HG03575 (cell line): ENCODE results near the gene HS2ST1.
A peak's percentile ranks its signal among the peaks of the same experiment; 100 is the strongest.

Experiments used
- ATAC-seq: cut with Tn5 transposase; IDR thresholded peaks from one replicate; pipeline ENCODE4 v1.9.1; 2021; ENCODE audit not compliant: unreplicated experiment, insufficient number of reproducible peaks, low FRiP score; ENCODE audit errors: extremely low read depth

The HS2ST1 gene

DNA sequence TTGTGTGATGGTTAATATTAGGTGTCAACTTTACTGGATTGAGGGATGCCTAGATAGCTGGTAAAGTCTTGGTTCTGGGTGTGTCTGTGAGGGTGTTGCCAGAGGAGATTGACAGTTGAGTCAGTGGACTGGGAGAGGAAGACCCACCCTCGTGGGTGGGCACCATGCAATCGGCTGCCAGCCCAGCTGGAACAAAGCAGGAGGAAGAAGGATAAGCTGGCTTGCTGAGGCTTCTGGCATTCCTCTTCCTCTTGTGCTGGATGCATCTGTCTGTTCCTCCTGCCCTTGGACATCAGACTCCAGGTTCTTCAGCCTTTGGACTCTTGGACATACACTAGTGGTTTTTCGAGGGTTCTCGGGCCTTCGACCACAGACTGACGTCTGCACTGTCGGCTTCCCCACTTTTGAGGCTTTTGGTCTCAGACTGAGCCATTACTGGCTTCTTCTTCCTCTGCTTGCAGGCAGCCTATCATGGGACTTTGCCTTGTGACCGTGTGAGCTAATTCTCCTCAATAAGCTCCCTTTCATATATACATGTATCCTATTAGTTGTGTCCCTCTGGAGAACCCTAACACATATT is 230.0 kb downstream of the HS2ST1 start:
- ATAC-seq = no peak

DNA sequence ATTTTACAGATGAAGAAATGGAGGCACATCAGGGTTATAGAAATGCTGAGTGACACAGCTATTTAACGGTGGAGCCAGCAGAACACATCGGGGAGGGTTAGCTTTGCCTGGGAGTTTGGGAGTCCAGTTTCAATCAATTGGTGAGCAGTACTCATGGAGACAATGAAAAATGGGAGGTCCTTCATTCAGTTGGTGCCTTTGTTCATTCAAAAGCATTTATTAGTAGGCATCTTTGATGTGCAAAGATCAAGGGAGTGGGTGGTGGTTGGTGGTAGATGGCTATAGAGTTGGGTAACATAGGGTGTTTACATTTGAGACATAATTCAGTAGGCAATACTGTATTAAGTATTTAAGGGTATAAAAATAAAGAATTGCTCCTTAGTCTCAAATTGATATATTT is 230.5 kb downstream of the HS2ST1 start:
- no peak for ATAC-seq

DNA sequence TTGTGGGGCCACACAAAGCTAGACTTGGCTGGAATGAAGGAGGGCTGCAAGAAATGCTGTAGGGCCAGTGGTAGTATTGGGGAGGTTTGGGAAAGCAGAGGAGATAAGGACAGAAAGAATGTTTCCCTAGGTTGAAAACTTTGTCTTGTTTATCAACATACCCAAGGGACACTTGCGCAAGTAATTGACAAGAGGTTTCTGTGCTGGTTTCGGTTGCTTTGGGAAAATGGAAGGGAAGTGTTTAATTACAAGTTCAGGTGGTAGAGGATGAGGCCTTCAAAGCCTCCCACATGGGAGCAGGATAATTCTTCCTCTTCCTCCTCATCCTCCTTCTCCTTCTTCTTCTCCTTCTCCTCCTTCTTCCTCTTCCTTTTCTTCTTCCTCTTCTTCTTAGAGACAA is 232.1 kb downstream of the HS2ST1 start:
- ATAC-seq = no peak

DNA sequence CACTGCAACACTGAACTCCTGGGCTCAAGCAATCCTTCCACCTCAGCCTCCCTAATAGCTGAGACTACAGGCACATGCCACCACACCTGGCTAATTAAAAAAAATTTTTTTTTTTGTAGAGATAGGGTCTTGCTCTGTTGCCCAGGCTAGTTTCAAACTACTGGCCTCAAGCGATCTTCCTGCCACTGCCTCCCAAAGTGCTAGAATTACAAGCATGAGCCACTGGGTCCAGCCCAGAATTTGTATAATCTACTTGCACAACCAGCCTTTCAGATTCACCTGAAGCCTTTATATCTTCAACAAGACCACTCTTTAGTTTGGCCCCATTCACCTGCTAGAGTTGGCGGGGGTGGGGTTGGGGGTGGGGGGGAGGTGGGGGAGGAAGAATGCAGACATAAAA is 232.6 kb downstream of the HS2ST1 start:
- ATAC-seq = no peak

DNA sequence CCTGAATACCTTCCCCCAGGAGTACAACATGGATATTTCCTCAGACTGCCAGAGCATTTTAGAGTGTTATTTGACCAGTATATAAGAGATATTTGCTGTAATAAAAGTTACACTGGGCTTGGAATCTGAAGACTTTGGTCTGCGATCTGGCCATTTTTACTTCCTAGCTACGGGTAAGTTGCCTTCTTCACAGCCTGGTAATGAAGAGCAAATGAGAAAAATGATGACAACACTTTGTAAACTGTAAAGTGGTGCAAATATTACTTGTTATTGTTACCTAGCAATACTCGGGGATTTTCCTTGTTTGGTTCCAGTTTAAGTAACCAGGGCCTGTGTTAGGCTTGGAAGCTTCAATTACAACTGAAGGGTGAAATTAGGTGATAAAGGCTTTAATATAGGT is 233.4 kb downstream of the HS2ST1 start:
- no peak for ATAC-seq

DNA sequence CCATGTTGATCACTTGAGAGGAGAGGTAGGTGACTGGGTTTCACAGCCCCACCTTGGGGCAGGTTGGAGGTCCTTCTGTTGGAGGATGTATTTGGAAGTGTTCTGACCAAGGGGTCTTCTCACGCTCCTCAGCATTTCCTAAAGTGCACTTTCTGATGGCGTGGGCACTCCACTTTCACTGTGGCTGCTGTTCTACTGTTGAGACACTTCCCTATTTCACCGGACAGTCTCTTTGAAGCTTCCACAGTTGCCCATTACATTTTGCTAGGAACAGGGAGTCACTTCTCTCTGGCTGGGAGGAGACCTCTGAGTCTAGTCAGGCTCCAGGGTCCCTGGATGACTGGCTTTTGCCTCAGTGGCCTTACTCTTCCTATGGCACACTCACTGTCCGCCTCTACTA is 234.2 kb downstream of the HS2ST1 start:
- ATAC-seq = no peak

DNA sequence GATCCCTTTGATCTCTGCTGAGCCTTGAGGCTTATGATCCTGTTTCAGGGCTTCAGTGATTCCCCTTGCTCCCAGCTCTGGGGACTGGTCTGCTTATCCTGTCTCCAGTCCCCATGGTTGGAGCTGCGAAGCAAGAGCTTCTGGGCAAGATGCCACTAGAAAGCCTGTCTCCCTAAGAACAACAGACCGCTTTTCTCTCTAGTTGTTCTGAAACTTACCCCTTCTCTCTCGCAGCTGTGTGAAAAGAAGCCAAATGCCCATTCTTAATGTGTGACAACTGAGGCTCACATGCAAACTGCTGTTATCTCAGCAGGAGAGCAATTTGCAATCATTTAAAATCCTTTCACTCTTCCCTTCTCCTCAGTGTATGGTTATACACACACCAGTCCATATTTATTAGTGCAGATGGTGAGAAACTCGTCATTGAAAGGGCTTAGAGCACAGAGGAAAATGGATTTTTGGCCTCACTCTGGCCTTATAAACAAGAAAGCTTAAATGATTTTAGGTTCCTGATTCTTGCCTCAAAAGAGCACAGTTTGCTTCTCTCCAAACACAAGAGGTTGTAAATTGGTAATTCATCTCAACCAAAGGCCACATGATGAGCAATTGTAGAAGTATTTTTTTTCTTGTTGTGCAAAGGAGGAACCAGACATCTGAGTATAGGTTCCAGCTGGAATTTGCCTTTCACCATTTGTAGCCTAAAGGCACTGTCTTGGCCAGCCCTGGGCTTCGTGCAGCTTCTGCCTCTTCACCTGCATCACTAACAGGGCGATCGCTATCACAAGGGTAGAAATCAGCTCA is 235.0 kb downstream of the HS2ST1 start:
- ATAC-seq = no peak

DNA sequence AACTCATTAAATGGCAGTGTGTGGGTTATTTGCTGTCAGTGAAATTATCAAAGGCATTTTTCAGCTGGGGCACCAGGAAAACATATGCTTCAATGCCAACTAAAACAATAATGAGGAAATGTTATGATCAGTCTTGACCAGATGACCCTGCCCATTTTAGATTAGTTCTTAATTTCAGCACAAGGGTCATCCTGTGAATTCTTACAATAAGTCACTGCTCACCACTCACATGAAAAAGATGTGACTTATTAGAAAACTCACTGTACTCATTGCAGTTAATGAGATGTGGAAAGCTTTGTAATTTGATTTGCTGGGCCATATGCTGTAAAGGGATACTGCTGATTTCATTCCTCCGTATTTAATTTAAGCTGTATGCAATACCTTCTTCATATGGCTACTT is 235.7 kb downstream of the HS2ST1 start:
- ATAC-seq = no peak

DNA sequence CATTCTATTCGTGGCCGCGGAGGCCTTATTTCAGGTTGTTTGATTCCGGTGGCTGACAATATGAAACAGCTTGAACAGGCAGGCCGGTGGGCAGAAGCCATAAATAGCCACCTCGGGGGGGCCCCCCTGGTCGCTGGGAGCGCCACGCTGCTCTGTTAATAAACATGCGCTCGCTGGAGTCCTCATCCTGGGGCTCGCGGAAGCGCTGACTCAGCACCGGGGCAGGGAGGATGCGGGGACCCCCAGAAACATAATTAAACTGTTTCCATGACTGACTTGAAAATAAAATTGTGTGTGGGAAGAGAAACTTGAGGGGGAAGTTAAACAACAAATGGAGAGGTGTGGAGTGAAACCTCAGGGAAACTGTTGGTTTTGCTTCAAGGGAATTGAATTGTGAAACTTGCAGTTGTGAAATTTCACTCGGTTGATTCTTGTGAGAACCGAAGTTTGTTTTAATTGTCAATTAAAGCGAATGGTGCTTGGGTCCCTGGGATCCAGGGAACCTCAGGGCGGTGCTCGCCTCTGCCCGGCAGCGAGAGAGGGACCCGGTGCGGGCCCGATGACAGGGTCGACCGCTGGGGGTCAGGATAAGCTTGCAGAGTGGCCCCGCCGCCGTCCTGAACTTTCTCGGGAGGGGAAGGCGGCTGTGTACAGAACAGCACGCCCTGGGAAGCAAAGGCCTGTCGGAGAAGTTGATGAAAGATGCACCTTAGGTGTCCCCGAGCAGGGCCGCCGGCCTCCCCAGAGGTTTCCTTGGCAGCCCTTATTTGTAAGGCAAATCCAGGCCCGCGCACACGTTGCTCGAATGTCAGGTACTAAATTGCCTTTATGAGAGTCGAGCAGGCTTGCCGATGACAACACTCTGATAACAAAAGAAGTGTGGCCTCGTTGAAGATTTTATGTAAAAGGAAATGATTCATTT is 237.3 kb downstream of the HS2ST1 start:
- ATAC-seq = peak; percentile 64

DNA sequence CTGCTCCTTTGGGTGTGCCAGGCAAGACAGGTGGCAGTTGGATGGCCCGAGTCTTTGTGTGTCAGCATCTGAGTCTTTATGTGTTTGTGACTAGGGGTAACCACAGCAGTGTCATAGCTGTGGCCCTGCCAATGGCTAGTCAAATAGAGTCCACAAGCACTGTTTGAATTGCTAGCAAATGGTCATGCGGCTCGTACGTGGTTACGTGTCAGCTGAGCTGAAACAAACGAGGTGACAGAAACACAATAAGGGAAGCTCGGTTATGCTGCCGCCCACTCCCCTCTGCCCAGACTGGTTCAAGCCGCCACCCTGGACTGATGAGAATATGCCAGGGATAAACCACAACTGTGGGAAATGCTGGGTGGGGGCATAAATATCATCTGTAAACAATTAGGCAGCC is 239.9 kb downstream of the HS2ST1 start:
- ATAC-seq = no peak

DNA sequence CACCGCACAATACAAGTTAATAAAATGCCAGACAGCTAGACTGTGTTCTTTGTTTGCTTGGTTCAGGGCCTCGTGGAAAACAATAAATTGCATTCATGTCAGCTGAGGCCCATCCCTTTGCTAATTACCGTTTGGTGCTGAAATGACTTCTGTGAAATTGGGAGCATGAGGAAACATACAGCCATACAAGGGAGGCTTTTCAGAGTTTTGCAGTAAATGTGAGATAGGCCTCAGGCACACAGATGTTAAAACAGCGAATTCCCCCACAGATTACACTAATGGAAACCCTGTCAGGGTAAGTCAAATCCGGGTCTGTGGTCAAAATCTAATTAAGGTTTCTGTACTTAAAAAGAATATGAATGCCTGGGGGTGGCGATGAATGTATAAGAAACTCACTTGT is 240.7 kb downstream of the HS2ST1 start:
- ATAC-seq = no peak

DNA sequence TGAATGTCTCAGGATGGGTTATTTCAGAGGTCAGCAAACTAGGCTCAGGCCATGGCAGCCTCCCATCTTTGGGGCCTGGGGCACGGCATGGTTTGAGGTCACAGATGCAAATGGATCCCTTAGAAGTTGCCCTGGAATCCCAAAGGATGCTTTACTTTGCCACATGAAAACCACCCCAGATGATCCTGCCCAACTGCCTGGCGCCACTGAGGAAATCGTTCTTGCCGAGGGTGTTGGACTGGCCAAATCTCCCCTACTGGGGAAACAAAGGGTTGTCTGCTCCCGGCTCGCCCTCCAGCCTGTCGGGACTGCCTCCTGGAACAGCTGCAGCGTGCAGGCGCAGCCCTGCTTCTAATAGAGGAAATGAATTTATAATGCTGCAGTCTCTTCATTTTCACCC is 241.2 kb downstream of the HS2ST1 start:
- no peak for ATAC-seq

DNA sequence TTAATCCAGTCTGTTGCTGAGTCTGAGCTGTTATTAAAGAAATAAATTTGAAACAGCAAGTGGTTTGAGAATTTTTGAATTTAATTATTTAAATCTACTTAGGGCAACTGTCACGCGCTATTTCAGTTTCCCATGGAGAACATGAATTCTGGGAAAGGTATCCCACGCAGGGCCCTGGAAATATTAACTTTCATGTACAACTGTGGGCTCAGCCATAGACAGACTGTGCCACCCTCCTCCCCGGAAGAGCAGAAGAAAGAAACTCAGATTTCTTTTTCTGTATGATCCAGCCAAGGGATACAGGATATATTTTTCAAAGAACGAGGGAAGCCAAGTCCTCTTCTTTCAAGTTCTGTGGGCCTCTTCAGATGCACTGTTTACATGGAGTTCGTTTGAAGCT is 241.7 kb downstream of the HS2ST1 start:
- no peak for ATAC-seq

DNA sequence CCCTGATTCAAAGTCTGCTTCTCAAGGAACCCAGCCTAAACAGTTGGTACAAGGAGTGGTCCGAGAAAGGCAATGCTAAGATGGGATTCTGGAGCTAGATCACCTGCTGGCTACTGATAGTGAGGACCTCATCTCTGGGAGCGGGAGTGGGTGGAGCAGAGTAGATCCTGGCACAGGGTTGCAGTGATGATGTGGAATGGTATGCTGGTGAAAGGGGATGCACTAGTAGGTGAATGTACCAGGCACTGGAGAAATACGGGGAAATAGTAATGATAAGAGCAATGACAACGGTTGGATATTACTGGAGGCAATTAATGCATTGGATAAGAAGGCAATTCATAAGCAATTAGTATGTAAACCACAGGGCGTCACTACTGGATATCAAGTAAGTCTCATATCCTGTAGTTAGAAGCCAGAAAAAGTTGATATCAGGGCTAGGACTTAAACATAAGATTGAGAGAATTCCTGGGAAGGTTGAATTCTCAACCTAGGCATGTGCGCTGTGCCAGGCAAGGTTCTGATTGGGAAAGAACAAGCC is 245.0 kb downstream of the HS2ST1 start:
- ATAC-seq = no peak
